GM12874 (cell line): ENCODE data around the gene VPS4A.

Source experiments
- TF ChIP-seq, protein P1 (sequence below): IDR thresholded peaks from 2 replicates; pipeline ENCODE4 v1.5.1; 2011; ENCODE audit warnings: low read depth, mild to moderate bottlenecking, control low read depth, low read length, moderate library complexity; ENCODE audit not compliant: insufficient read depth

VPS4A gene

DNA sequence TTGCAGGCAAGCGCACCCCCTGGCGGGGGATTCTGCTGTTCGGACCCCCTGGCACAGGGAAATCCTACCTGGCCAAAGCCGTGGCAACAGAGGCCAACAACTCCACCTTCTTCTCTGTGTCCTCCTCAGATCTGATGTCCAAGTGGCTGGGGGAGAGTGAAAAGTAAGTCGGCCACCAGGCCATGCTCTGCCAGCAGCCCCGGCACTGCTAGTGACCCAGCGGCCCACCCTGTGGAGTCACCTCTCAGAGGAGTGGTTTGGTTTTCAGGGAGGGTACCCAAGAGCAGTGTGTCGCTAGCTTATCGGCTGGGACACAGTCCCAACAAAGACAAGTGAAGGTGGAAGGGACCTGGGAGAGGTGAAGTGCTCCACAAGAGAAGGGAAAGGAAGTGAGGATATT is 8.2 kb downstream of the VPS4A start:
- TF ChIP-seq, protein P1, sequence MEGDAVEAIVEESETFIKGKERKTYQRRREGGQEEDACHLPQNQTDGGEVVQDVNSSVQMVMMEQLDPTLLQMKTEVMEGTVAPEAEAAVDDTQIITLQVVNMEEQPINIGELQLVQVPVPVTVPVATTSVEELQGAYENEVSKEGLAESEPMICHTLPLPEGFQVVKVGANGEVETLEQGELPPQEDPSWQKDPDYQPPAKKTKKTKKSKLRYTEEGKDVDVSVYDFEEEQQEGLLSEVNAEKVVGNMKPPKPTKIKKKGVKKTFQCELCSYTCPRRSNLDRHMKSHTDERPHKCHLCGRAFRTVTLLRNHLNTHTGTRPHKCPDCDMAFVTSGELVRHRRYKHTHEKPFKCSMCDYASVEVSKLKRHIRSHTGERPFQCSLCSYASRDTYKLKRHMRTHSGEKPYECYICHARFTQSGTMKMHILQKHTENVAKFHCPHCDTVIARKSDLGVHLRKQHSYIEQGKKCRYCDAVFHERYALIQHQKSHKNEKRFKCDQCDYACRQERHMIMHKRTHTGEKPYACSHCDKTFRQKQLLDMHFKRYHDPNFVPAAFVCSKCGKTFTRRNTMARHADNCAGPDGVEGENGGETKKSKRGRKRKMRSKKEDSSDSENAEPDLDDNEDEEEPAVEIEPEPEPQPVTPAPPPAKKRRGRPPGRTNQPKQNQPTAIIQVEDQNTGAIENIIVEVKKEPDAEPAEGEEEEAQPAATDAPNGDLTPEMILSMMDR = no peak

DNA sequence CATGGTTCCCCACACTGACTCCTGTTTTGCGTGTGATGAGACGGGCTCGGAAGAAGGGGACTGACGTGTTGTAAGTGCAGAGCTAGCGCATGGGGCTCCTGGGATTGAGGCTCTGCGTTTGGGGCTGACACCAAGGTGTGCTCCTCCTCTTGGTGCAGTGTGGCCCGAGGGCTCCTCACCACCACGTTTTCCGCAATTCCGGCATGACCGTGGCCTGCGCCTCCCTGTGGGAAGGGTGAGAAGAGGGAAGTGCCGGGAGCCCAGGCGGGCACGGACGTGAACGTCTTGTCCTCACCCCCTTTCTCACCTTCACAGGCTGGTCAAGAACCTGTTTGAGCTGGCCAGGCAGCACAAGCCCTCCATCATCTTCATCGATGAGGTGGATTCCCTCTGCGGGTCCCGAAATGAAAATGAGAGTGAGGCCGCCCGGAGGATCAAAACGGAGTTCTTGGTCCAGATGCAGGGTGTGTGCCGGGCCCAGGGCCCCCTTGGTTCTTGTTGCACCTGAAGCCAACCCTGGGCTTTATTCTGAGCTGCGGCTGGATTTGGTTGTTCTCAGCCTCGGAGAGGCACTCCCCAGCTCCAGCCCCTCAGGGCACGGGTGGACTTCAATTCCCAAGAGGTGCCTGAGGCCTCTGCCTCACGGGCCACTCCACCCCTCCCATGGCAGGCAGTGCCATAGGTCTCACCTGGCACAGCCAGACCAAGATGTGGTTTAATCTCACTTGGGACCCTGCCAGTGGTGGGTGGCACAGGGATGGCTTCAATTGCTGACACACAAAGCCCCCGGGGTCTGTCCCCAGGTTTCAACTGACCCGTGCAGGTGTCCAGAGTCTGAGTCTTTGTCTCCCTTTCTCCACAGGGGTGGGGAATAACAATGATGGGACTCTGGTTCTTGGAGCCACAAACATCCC is 8.9 kb downstream of the VPS4A start:
- TF ChIP-seq, protein P1 = no peak

DNA sequence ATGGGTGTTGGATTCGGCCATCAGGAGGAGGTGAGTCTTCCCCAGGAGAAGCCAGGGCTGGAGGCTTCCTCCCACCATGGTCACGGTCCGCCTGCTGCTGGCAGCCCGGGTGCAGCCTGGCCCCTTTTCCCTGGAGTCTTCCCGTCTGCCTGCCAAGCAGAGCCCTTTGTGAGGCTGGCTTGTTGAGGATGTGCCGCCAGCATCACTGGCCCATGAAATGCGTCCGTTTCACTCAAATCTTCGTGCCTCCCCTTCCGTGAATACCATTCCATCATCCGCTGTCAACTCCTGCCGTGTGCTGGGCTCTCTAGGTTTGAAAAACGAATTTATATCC is 9.6 kb downstream of the VPS4A start:
- TF ChIP-seq, protein P1 = no peak

DNA sequence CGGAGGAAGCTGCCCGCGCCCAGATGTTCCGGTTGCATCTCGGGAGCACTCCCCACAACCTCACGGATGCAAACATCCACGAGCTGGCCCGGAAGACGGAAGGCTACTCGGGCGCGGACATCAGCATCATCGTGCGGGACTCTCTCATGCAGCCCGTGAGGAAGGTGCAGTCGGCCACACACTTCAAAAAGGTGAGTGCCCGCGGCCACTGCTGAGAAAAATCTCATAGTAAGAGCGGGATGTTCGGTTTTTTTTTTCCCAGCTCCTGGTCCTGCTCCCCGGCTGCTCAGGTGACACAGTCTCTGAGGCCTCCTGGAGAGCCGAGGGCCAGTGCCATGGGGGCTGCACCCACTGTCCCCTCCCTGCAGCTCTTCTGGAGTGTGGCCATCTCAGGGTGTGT is 9.9 kb downstream of the VPS4A start:
- TF ChIP-seq, protein P1 = no peak

DNA sequence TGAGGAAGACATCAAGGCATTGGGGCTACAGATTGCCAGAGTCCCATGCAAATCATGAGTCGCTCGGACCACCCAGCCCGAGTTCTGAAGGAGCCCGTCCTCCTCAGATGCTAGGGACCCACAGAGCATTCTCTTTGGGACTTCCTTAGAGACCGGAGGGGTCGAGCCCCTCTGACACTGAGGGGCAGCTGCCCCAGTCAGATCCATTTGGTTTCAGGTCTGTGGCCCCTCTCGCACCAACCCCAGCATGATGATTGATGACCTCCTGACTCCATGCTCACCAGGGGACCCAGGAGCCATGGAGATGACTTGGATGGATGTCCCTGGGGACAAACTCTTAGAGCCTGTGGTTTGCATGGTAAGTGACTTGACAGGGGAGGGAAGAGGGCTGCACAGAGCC is 11.2 kb downstream of the VPS4A start:
- TF ChIP-seq, protein P1 = no peak

DNA sequence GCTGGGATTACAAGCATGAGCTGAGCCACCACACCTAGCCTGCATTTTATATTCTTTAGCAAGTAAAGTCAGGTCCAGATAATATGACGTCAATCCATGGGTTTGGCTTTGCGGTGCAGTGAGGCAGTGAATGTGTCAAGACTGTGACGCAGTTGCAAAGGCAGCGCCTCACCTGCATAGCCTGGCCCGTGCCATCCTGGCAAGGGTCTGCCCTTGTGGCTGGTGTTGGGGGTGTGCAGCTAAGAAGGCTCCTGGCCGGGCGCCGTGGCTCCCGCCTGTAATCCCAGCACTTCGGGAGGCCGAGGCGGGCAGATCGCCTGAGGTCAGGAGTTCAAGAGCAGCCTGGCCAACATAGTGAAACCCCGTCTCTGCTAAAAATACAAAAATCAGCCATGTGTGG is 12.3 kb downstream of the VPS4A start:
- TF ChIP-seq, protein P1 = no peak

DNA sequence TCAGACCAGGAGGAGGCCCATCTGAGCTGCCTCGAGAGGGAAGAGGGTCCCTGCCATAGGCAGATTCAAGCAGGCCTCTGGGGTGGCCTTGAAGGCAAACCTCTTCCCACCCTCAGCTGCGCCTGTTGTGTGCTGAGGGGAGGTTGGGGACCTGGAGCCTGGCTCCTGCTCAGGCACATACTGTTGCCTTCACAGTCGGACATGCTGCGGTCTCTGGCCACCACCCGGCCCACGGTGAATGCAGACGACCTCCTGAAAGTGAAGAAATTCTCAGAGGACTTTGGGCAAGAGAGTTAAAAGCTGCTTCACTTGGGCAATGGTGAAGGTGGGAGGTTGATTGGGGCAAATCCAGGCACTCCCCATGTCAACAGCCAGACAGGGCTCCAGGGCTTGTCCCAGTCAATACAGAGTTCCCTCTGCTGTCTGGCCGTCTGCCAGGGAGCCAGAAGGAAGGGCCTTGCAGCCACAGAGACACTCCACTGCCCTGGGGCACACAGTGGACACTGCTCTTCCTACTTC is 12.9 kb downstream of the VPS4A start:
- TF ChIP-seq, protein P1 = no peak
